Activated naive CD8-positive, alpha-beta T cell (primary cell): ENCODE measurements around the gene ASTN2.

ENCODE experiments used
- H3K27ac Mint-ChIP-seq: one replicate; pipeline ENCODE4 v1.8.0; 2021; ENCODE audit warnings: mixed read lengths
- H3K27me3 Mint-ChIP-seq: one replicate; pipeline ENCODE4 v1.8.0; 2021; ENCODE audit warnings: mixed read lengths
- H3K36me3 Mint-ChIP-seq: one replicate; pipeline ENCODE4 v1.8.0; 2021; ENCODE audit warnings: mixed read lengths
- H3K4me1 Mint-ChIP-seq: one replicate; pipeline ENCODE4 v1.8.0; 2021; ENCODE audit warnings: low read depth, mixed read lengths
- H3K4me3 Mint-ChIP-seq: one replicate; pipeline ENCODE4 v1.8.0; 2021; ENCODE audit warnings: mild to moderate bottlenecking, mixed read lengths
- H3K9me3 Mint-ChIP-seq: one replicate; pipeline ENCODE4 v1.8.0; 2021; ENCODE audit warnings: low read depth, mixed read lengths

The ASTN2 gene

GRCh38 chr9:117407436-117408022 is 7.3 kb downstream of the ASTN2 start:
- no peak overlapping the region for H3K27ac Mint-ChIP-seq
- H3K27me3 Mint-ChIP-seq, result peaks cover 13% of the 10 kb centered on the region
- no peaks in the 10 kb centered on the region for H3K36me3 Mint-ChIP-seq
- H3K4me3 Mint-ChIP-seq, result no peak overlapping the region
- no peaks in the 10 kb centered on the region for H3K9me3 Mint-ChIP-seq
- no peaks in the 10 kb centered on the region for H3K4me1 Mint-ChIP-seq

GRCh38 chr9:117405950-117406705 is 8.7 kb downstream of the ASTN2 start:
- H3K36me3 Mint-ChIP-seq, result no peaks in the 10 kb centered on the region
- H3K27ac Mint-ChIP-seq, result no peak overlapping the region
- no peaks in the 10 kb centered on the region for H3K9me3 Mint-ChIP-seq
- H3K27me3 Mint-ChIP-seq, result peaks cover 5% of the 10 kb centered on the region
- no peaks in the 10 kb centered on the region for H3K4me1 Mint-ChIP-seq
- H3K4me3 Mint-ChIP-seq, result no peak overlapping the region

- no peaks in the 10 kb centered on the region for H3K36me3 Mint-ChIP-seq
- no peaks in the 10 kb centered on the region for H3K4me1 Mint-ChIP-seq
- H3K27ac Mint-ChIP-seq, result no peak overlapping the region
- peaks cover 4% of the 10 kb centered on the region for H3K27me3 Mint-ChIP-seq
- H3K9me3 Mint-ChIP-seq, result no peaks in the 10 kb centered on the region
- no peak overlapping the region for H3K4me3 Mint-ChIP-seq
Observed at GRCh38 chr9:117403848-117404247, 11.0 kb downstream of the ASTN2 start.

- Mint-ChIP-seq H3K27me3 (peaks cover 2% of the 10 kb centered on the region), H3K4me1 (no peaks in the 10 kb centered on the region), H3K36me3 (no peaks in the 10 kb centered on the region), H3K27ac (no peak overlapping the region), H3K9me3 (no peaks in the 10 kb centered on the region), H3K4me3 (no peak overlapping the region)
Observed at GRCh38 chr9:117403403-117403811, 11.4 kb downstream of the ASTN2 start.

- Mint-ChIP-seq H3K36me3 (no peaks in the 10 kb centered on the region), H3K27ac (no peak overlapping the region), H3K4me1 (no peaks in the 10 kb centered on the region), H3K9me3 (no peaks in the 10 kb centered on the region), H3K27me3 (peaks cover 2% of the 10 kb centered on the region), H3K4me3 (no peak overlapping the region)
Observed at GRCh38 chr9:117400171-117400570, 14.7 kb downstream of the ASTN2 start.

GRCh38 chr9:117395151-117395650 is 19.7 kb downstream of the ASTN2 start:
- Mint-ChIP-seq H3K9me3 (no peaks in the 10 kb centered on the region), H3K4me3 (no peak overlapping the region), H3K36me3 (no peaks in the 10 kb centered on the region), H3K27ac (no peak overlapping the region), H3K27me3 (no peaks in the 10 kb centered on the region), H3K4me1 (no peaks in the 10 kb centered on the region)

GRCh38 chr9:117394655-117395054 is 20.2 kb downstream of the ASTN2 start:
- no peaks in the 10 kb centered on the region for H3K27me3 Mint-ChIP-seq
- no peaks in the 10 kb centered on the region for H3K9me3 Mint-ChIP-seq
- no peaks in the 10 kb centered on the region for H3K36me3 Mint-ChIP-seq
- no peaks in the 10 kb centered on the region for H3K4me1 Mint-ChIP-seq
- H3K4me3 Mint-ChIP-seq, result no peak overlapping the region
- H3K27ac Mint-ChIP-seq, result no peak overlapping the region

GRCh38 chr9:117392992-117393391 is 21.9 kb downstream of the ASTN2 start:
- H3K36me3 Mint-ChIP-seq, result no peaks in the 10 kb centered on the region
- no peaks in the 10 kb centered on the region for H3K4me1 Mint-ChIP-seq
- H3K9me3 Mint-ChIP-seq, result no peaks in the 10 kb centered on the region
- H3K27me3 Mint-ChIP-seq, result no peaks in the 10 kb centered on the region
- H3K27ac Mint-ChIP-seq, result no peak overlapping the region
- H3K4me3 Mint-ChIP-seq, result no peak overlapping the region

GRCh38 chr9:117387422-117387821 is 27.4 kb downstream of the ASTN2 start:
- peaks cover 6% of the 10 kb centered on the region for H3K9me3 Mint-ChIP-seq
- H3K27ac Mint-ChIP-seq, result no peak overlapping the region
- H3K4me1 Mint-ChIP-seq, result no peaks in the 10 kb centered on the region
- H3K4me3 Mint-ChIP-seq, result no peak overlapping the region
- H3K36me3 Mint-ChIP-seq, result no peaks in the 10 kb centered on the region
- no peaks in the 10 kb centered on the region for H3K27me3 Mint-ChIP-seq

GRCh38 chr9:117379341-117379740 is 35.5 kb downstream of the ASTN2 start:
- Mint-ChIP-seq H3K36me3 (no peaks in the 10 kb centered on the region), H3K27me3 (no peaks in the 10 kb centered on the region), H3K4me1 (no peaks in the 10 kb centered on the region), H3K27ac (no peak overlapping the region), H3K4me3 (no peak overlapping the region), H3K9me3 (peaks cover 5% of the 10 kb centered on the region)

- no peaks in the 10 kb centered on the region for H3K27me3 Mint-ChIP-seq
- H3K4me1 Mint-ChIP-seq, result no peaks in the 10 kb centered on the region
- peaks cover 4% of the 10 kb centered on the region for H3K9me3 Mint-ChIP-seq
Observed at GRCh38 chr9:117377046-117377445, 37.8 kb downstream of the ASTN2 start.

GRCh38 chr9:117375956-117376355 is 38.9 kb downstream of the ASTN2 start:
- Mint-ChIP-seq H3K4me3 (no peak overlapping the region), H3K36me3 (no peaks in the 10 kb centered on the region), H3K4me1 (no peaks in the 10 kb centered on the region), H3K9me3 (peaks cover 4% of the 10 kb centered on the region), H3K27me3 (no peaks in the 10 kb centered on the region), H3K27ac (no peak overlapping the region)

More at GRCh38 chr9:117377046-117377445, 37.8 kb downstream of the ASTN2 start:
- no peak overlapping the region for H3K4me3 Mint-ChIP-seq
- H3K36me3 Mint-ChIP-seq, result no peaks in the 10 kb centered on the region
- H3K27ac Mint-ChIP-seq, result no peak overlapping the region

GRCh38 chr9:117374076-117374725 is 40.7 kb downstream of the ASTN2 start:
- H3K9me3 Mint-ChIP-seq, result no peaks in the 10 kb centered on the region
- no peak overlapping the region for H3K4me3 Mint-ChIP-seq
- no peaks in the 10 kb centered on the region for H3K4me1 Mint-ChIP-seq
- H3K36me3 Mint-ChIP-seq, result no peaks in the 10 kb centered on the region
- H3K27me3 Mint-ChIP-seq, result no peaks in the 10 kb centered on the region
- no peak overlapping the region for H3K27ac Mint-ChIP-seq

- Mint-ChIP-seq H3K4me1 (no peaks in the 10 kb centered on the region), H3K9me3 (no peaks in the 10 kb centered on the region)
Observed at GRCh38 chr9:117368684-117369230, 46.1 kb downstream of the ASTN2 start.

GRCh38 chr9:117365438-117365837 is 49.4 kb downstream of the ASTN2 start:
- Mint-ChIP-seq H3K4me1 (no peaks in the 10 kb centered on the region), H3K27me3 (no peaks in the 10 kb centered on the region), H3K27ac (no peak overlapping the region), H3K9me3 (peaks cover 7% of the 10 kb centered on the region), H3K4me3 (no peak overlapping the region), H3K36me3 (no peaks in the 10 kb centered on the region)

More at GRCh38 chr9:117368684-117369230, 46.1 kb downstream of the ASTN2 start:
- no peak overlapping the region for H3K27ac Mint-ChIP-seq
- no peak overlapping the region for H3K4me3 Mint-ChIP-seq
- no peaks in the 10 kb centered on the region for H3K27me3 Mint-ChIP-seq
- no peaks in the 10 kb centered on the region for H3K36me3 Mint-ChIP-seq
